H9 (cell line): Measurements from ENCODE around the gene CTAGE1. TPM values are rescaled to one million over a fixed set of nuclear protein-coding genes. Genes with fewer than 3 reads are reported as not detected.

Source experiments
- DNase-seq: peaks from one replicate; pipeline ENCODE4 v3.0.0-alpha.2; 2017
- H2AFZ ChIP-seq: one replicate; pipeline ENCODE4 v1.6.1; 2013; ENCODE audit warnings: mild to moderate bottlenecking, low read length, control low read depth, moderate library complexity
- H2AK5ac ChIP-seq: 2 replicates; pipeline ENCODE4 v1.6.1; 2013; ENCODE audit warnings: low read length, control low read depth, mixed read lengths; ENCODE audit not compliant: insufficient read length
- H2BK120ac ChIP-seq: one replicate; pipeline ENCODE4 v1.6.1; 2013; ENCODE audit warnings: low read depth, mild to moderate bottlenecking, low read length, control low read depth, inconsistent platforms; ENCODE audit not compliant: poor library complexity, severe bottlenecking
- H2BK12ac ChIP-seq: 2 replicates; pipeline ENCODE4 v1.6.1; 2013; ENCODE audit warnings: low read length, control low read depth, mixed read lengths, low read depth; ENCODE audit not compliant: insufficient read length
- H2BK15ac ChIP-seq: 2 replicates; pipeline ENCODE4 v1.6.1; 2013; ENCODE audit warnings: low read depth, low read length, control low read depth
- H2BK20ac ChIP-seq: one replicate; pipeline ENCODE4 v1.6.1; 2013; ENCODE audit warnings: low read depth, mild to moderate bottlenecking, low read length, control low read depth, inconsistent platforms; ENCODE audit not compliant: poor library complexity, severe bottlenecking
- H2BK5ac ChIP-seq: 2 replicates; pipeline ENCODE4 v1.6.1; 2013; ENCODE audit warnings: low read length, control low read depth, mixed read lengths; ENCODE audit not compliant: insufficient read length
- H3K14ac ChIP-seq: 2 replicates; pipeline ENCODE4 v1.6.1; 2013; ENCODE audit warnings: low read length, control low read depth; ENCODE audit not compliant: insufficient read depth
- H3K18ac ChIP-seq: 2 replicates; pipeline ENCODE4 v1.6.1; 2013; ENCODE audit warnings: low read depth, mild to moderate bottlenecking, mixed read lengths, low read length, control low read depth; ENCODE audit not compliant: insufficient read length
- H3K23ac ChIP-seq: 2 replicates; pipeline ENCODE4 v1.6.1; 2013; ENCODE audit warnings: low read length, control low read depth, mixed read lengths, low read depth; ENCODE audit not compliant: insufficient read length
- H3K23me2 ChIP-seq: 2 replicates; pipeline ENCODE4 v1.6.1; 2013; ENCODE audit warnings: low read depth, mild to moderate bottlenecking, mixed read lengths, low read length, control low read depth; ENCODE audit not compliant: insufficient read length, poor library complexity, severe bottlenecking
- H3K27ac ChIP-seq: 2 replicates; pipeline ENCODE4 v1.5.1; 2013; ENCODE audit warnings: low read length, control low read depth, mixed read lengths, low read depth; ENCODE audit not compliant: insufficient read length
- H3K27me3 ChIP-seq: 2 replicates; pipeline ENCODE4 v1.6.1; 2013; ENCODE audit warnings: low read length, control low read depth, inconsistent platforms; ENCODE audit not compliant: insufficient read depth
- H3K4ac ChIP-seq: 2 replicates; pipeline ENCODE4 v1.6.1; 2013; ENCODE audit warnings: low read depth, mild to moderate bottlenecking, control low read depth, inconsistent platforms, low read length, moderate library complexity
- H3K4me1 ChIP-seq: 2 replicates; pipeline ENCODE4 v1.6.1; 2013; ENCODE audit warnings: low read length, control low read depth, inconsistent platforms; ENCODE audit not compliant: insufficient read depth
- H3K4me2 ChIP-seq: 2 replicates; pipeline ENCODE4 v1.6.1; 2013; ENCODE audit warnings: low read length, control low read depth, mixed read lengths; ENCODE audit not compliant: insufficient read length, insufficient read depth
- H3K56ac ChIP-seq: 2 replicates; pipeline ENCODE4 v1.6.1; 2013; ENCODE audit warnings: low read depth, mild to moderate bottlenecking, mixed read lengths, low read length, control low read depth; ENCODE audit not compliant: insufficient read length
- H3K79me1 ChIP-seq: 2 replicates; pipeline ENCODE4 v1.6.1; 2013; ENCODE audit warnings: low read depth, mild to moderate bottlenecking, moderate library complexity, low read length, control low read depth, inconsistent platforms; ENCODE audit not compliant: insufficient read depth, poor library complexity, severe bottlenecking
- H3K79me2 ChIP-seq: 2 replicates; pipeline ENCODE4 v1.6.1; 2013; ENCODE audit warnings: low read length, control low read depth, inconsistent platforms; ENCODE audit not compliant: insufficient read depth
- H3K9ac ChIP-seq: 2 replicates; pipeline ENCODE4 v1.6.1; 2013; ENCODE audit warnings: low read length, control low read depth, mixed read lengths; ENCODE audit not compliant: insufficient read length; ENCODE audit errors: extremely low read depth
- H3K9me3 ChIP-seq: one replicate; pipeline ENCODE4 v1.6.1; 2013; ENCODE audit warnings: low read depth, low read length, inconsistent platforms; ENCODE audit not compliant: control insufficient read depth
- H3T11ph ChIP-seq: one replicate; pipeline ENCODE4 v1.6.1; 2013; ENCODE audit warnings: mild to moderate bottlenecking, low read length, control low read depth, inconsistent platforms
- H4K20me1 ChIP-seq: one replicate; pipeline ENCODE4 v1.6.1; 2013; ENCODE audit not compliant: control insufficient read depth, insufficient read length, insufficient read depth
- H4K5ac ChIP-seq: 2 replicates; pipeline ENCODE4 v1.6.1; 2013; ENCODE audit warnings: low read depth, mild to moderate bottlenecking, mixed read lengths, low read length, control low read depth; ENCODE audit not compliant: insufficient read length
- H4K8ac ChIP-seq: replicated peaks from 2 replicates; pipeline ENCODE4 v1.6.1; 2013; ENCODE audit warnings: low read length, control low read depth, mixed read lengths, low read depth; ENCODE audit not compliant: insufficient read length
- H4K91ac ChIP-seq: 2 replicates; pipeline ENCODE4 v1.6.1; 2013; ENCODE audit warnings: low read depth, mild to moderate bottlenecking, moderate library complexity, mixed read lengths, low read length, control low read depth; ENCODE audit not compliant: insufficient read length
- H3K27ac Mint-ChIP-seq, 3 experiments: 2 replicates in 2 of 3; 3 replicates in 1 of 3; pipeline ENCODE4 v1.8.0; 2020 to 2021; ENCODE audit warnings: mixed read lengths in 3 of 3, mild to moderate bottlenecking in 1 of 3, moderate library complexity in 1 of 3
- H3K27me3 Mint-ChIP-seq: 2 replicates; pipeline ENCODE4 v1.8.0; 2021; ENCODE audit warnings: low read depth, mild to moderate bottlenecking, moderate library complexity, mixed read lengths
- H3K36me3 Mint-ChIP-seq, 3 experiments: 2 replicates in 2 of 3; 3 replicates in 1 of 3; pipeline ENCODE4 v1.8.0; 2020 to 2021; ENCODE audit warnings: low read depth in 3 of 3, mixed read lengths in 3 of 3; ENCODE audit not compliant: insufficient read depth in 1 of 3
- H3K4me1 Mint-ChIP-seq, 2 experiments: 2 replicates each; pipeline ENCODE4 v1.8.0; 2020; ENCODE audit warnings: mixed read lengths in 2 of 2
- H3K4me3 Mint-ChIP-seq, 2 experiments: 2 replicates in 1 of 2; 3 replicates in 1 of 2; pipeline ENCODE4 v1.8.0; 2020 to 2021; ENCODE audit warnings: mild to moderate bottlenecking in 2 of 2, mixed read lengths in 2 of 2, moderate library complexity in 1 of 2
- H3K9me3 Mint-ChIP-seq, 2 experiments: 2 replicates in 1 of 2; 3 replicates in 1 of 2; pipeline ENCODE4 v1.8.0; 2020; ENCODE audit warnings: mild to moderate bottlenecking in 2 of 2, mixed read lengths in 2 of 2, moderate library complexity in 1 of 2
- WGBS: extraction: QIAGEN DNeasy Blood & Tissue Kit; methylation state at CpG from one replicate; pipeline ENCODE4 v1.1.7; 2013; ENCODE audit warnings: missing lambda C conversion rate, low lambda C conversion rate, mixed read lengths; ENCODE audit not compliant: insufficient read length; ENCODE audit errors: extremely low coverage; 5-methylcytosine and 5-hydroxymethylcytosine counted together
- total RNA-seq: library from RNA; stranded (reverse); gene quantifications from 2 replicates; pipeline ENCODE4 v1.2.1, GENCODE V29; 2021
- TF ChIP-seq, protein P1 (sequence below): fragments of 200-600 bp; sonication (generic); conservative IDR thresholded peaks from 3 replicates; pipeline ENCODE4 v1.8.0; 2021; ENCODE audit warnings: antibody characterized with exemption, mild to moderate bottlenecking

CTAGE1 gene
- total RNA-seq, 1 experiment from 2014 or later = not detected

DNA sequence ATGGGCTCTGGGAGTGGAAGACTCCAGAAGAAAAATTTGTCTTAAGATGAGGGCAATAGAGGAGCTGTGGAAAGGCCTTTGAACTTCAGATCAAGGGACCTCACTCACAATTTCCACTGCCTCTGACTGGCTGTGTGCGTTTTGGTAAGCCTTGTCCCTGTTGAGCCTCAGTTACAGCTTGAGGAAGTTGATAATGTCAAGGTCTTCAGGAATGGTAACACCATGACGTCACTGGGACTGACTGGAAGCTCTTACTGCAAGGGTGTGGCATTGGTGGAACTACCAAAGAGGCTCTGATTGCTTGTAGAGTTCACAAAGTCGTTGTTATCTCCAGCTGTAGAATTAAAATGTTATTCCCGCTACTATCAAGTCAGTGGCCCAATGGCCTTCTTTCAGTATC is 29.2 kb upstream of the CTAGE1 start:
- Histone ChIP-seq H2AFZ (no peak overlapping the region), H3K14ac (no peak overlapping the region), H3K9me3 (no peaks in the 10 kb centered on the region), H4K8ac (no peak overlapping the region), H3K18ac (no peak overlapping the region), H4K91ac (no peak overlapping the region), H3K56ac (no peak overlapping the region), H3K79me2 (no peaks in the 10 kb centered on the region), H2BK20ac (no peak overlapping the region), H3T11ph (no peak overlapping the region), H3K27ac (no peak overlapping the region), H3K9ac (no peak overlapping the region), H3K4me1 (no peaks in the 10 kb centered on the region), H2BK5ac (no peak overlapping the region), H2BK12ac (no peak overlapping the region), H3K23me2 (peaks cover 3% of the 10 kb centered on the region), H3K27me3 (no peaks in the 10 kb centered on the region), H4K20me1 (no peaks in the 10 kb centered on the region), H3K4ac (no peak overlapping the region), H3K4me2 (no peak overlapping the region), H3K23ac (no peak overlapping the region), H2BK120ac (no peak overlapping the region), H3K79me1 (no peaks in the 10 kb centered on the region), H2AK5ac (no peak overlapping the region), H4K5ac (no peak overlapping the region), H2BK15ac (no peak overlapping the region)
- peaks cover 0 to 5% of the 10 kb centered on the region in 2 experiments; a peak in 2 of 4 replicates for H3K4me1 Mint-ChIP-seq
- H3K4me3 Mint-ChIP-seq = no peak overlapping the region
- peaks cover 5% of the 10 kb centered on the region for H3K27me3 Mint-ChIP-seq
- no peak for DNase-seq
- no CpG with 5 or more reads among the region's 4 CpGs for WGBS
- peaks cover 0 to 16% (median 0%) of the 10 kb centered on the region in 3 experiments; a peak in 3 of 7 replicates for H3K36me3 Mint-ChIP-seq
- H3K9me3 Mint-ChIP-seq = peaks cover 26 to 28% of the 10 kb centered on the region in 2 experiments
- no peak overlapping the region for H3K27ac Mint-ChIP-seq
- TF ChIP-seq, protein P1, sequence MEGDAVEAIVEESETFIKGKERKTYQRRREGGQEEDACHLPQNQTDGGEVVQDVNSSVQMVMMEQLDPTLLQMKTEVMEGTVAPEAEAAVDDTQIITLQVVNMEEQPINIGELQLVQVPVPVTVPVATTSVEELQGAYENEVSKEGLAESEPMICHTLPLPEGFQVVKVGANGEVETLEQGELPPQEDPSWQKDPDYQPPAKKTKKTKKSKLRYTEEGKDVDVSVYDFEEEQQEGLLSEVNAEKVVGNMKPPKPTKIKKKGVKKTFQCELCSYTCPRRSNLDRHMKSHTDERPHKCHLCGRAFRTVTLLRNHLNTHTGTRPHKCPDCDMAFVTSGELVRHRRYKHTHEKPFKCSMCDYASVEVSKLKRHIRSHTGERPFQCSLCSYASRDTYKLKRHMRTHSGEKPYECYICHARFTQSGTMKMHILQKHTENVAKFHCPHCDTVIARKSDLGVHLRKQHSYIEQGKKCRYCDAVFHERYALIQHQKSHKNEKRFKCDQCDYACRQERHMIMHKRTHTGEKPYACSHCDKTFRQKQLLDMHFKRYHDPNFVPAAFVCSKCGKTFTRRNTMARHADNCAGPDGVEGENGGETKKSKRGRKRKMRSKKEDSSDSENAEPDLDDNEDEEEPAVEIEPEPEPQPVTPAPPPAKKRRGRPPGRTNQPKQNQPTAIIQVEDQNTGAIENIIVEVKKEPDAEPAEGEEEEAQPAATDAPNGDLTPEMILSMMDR = no peak
